Neutrophil (primary cell): Measurements from ENCODE around the gene ART5.
A peak's percentile ranks its signal among the peaks of the same experiment; 100 is the strongest.

Experiments used
- H3K27ac ChIP-seq: fragments of 200-600 bp; sonication (generic); 2 replicates; pipeline ENCODE4 v1.5.1; 2016; ENCODE audit warnings: mild to moderate bottlenecking, moderate library complexity
- H3K27me3 ChIP-seq: fragments of 200-600 bp; sonication (generic); 2 replicates; pipeline ENCODE4 v1.6.0; 2016; ENCODE audit warnings: mild to moderate bottlenecking
- H3K36me3 ChIP-seq: fragments of 200-600 bp; sonication (generic); 2 replicates; pipeline ENCODE4 v1.5.1; 2017
- H3K4me1 ChIP-seq, 2 experiments: fragments of 200-600 bp in 1 of 2; sonication (generic) in 1 of 2; 1 replicate in 1 of 2; 2 replicates in 1 of 2; pipeline versions ENCODE4 v1.5.1 to v1.6.1; 2013 to 2016; ENCODE audit warnings: low read depth in 1 of 2, low read length in 1 of 2, mild to moderate bottlenecking in 1 of 2, moderate library complexity in 1 of 2; ENCODE audit not compliant: control insufficient read depth in 1 of 2, insufficient read depth in 1 of 2
- H3K4me3 ChIP-seq, 2 experiments: fragments of 200-600 bp in 1 of 2; sonication (generic) in 1 of 2; 1 replicate in 1 of 2; 2 replicates in 1 of 2; pipeline ENCODE4 v1.5.1; 2013 to 2016; ENCODE audit warnings: low read depth in 1 of 2, low read length in 1 of 2, mild to moderate bottlenecking in 1 of 2, moderate library complexity in 1 of 2
- H3K9me3 ChIP-seq: fragments of 200-600 bp; sonication (generic); 2 replicates; pipeline ENCODE4 v1.5.1; 2016
- CTCF ChIP-seq: fragments of 200-600 bp; sonication (generic); IDR thresholded peaks from 2 replicates; pipeline ENCODE4 v1.5.1; 2016; ENCODE audit warnings: antibody characterized with exemption

The ART5 gene

GRCh38 chr11:3615998-3616397, 25.8 kb downstream of the ART5 start:
- no peak for TF ChIP-seq CTCF
- Histone ChIP-seq H3K9me3 (no peaks in the 10 kb centered on the region), H3K4me1 (peaks cover 9 to 12% of the 10 kb centered on the region in 2 experiments), H3K27ac (no peak overlapping the region), H3K36me3 (no peaks in the 10 kb centered on the region), H3K4me3 (no peak overlapping the region), H3K27me3 (peaks cover 3% of the 10 kb centered on the region)

DNA sequence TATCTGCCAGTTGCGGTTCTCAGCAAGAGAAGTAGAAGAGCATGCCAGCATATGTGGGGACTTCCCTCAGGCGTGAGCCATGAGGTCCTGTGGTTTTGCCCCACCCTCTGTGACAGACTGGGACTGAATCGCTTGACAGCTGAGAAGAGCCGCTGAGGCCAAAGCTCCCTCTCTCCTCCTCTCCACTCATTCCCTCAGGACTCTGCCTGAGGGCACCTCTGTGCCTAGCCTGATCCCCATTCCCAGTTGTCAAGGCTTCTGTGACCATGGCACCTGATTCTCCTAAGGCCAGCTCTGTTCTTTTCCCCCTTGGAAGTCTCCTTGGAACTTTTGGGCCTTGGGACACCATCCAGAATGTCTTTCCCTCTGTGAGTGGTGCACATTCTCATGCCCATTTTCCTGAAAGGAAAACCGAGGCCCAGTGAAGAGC, 27.0 kb downstream of the ART5 start:
- peaks cover 9 to 12% of the 10 kb centered on the region in 2 experiments for H3K4me1 ChIP-seq
- H3K27me3 ChIP-seq = peaks cover 3% of the 10 kb centered on the region
- no peak for TF ChIP-seq CTCF
- no peak overlapping the region for H3K27ac ChIP-seq
- peak overlapping the region in 1 of 2 experiments; percentile 7 for H3K4me3 ChIP-seq
- no peaks in the 10 kb centered on the region for H3K36me3 ChIP-seq
- H3K9me3 ChIP-seq = no peaks in the 10 kb centered on the region

GRCh38 chr11:3613998-3614741, 27.6 kb downstream of the ART5 start:
- Histone ChIP-seq H3K4me1 (peaks cover 9 to 12% of the 10 kb centered on the region in 2 experiments), H3K9me3 (no peaks in the 10 kb centered on the region), H3K27ac (no peak overlapping the region), H3K4me3 (peak overlapping the region in 1 of 2 experiments; percentile 7), H3K27me3 (peaks cover 3% of the 10 kb centered on the region), H3K36me3 (no peaks in the 10 kb centered on the region)
- TF ChIP-seq CTCF = no peak

GRCh38 chr11:3611976-3612678, 29.7 kb downstream of the ART5 start:
- TF ChIP-seq CTCF = no peak
- Histone ChIP-seq H3K4me3 (no peak overlapping the region), H3K27ac (no peak overlapping the region), H3K9me3 (no peaks in the 10 kb centered on the region), H3K27me3 (peaks cover 3% of the 10 kb centered on the region), H3K36me3 (no peaks in the 10 kb centered on the region), H3K4me1 (peaks cover 9 to 12% of the 10 kb centered on the region in 2 experiments)

- Histone ChIP-seq H3K27me3 (peaks cover 3% of the 10 kb centered on the region), H3K9me3 (no peaks in the 10 kb centered on the region), H3K4me3 (no peak overlapping the region), H3K4me1 (peaks cover 9 to 12% of the 10 kb centered on the region in 2 experiments), H3K36me3 (no peaks in the 10 kb centered on the region), H3K27ac (no peak overlapping the region)
- no peak for TF ChIP-seq CTCF
Measured at GRCh38 chr11:3610846-3611245, 30.9 kb downstream of the ART5 start.
